Stimulated activated CD4-positive, alpha-beta T cell treated with anti-CD3 and anti-CD28 coated beads, Interleukin-4, amount 100 ng/mL, for 1 hour (primary cell): ENCODE measurements around the gene RTN4RL1.
"Not testable (repeated sequence)": the region's sequence is repeated elsewhere in the genome, so short reads cannot be mapped to it uniquely, and the experiment has no call there.

ENCODE experiments used
- DNase-seq: peaks from one replicate; pipeline ENCODE4 v3.0.0-alpha.2; 2020

RTN4RL1 gene

GRCh38 chr17:1999557-2000251 lies 25.4 kb downstream of the RTN4RL1 start:
- no peak for DNase-seq

DNA sequence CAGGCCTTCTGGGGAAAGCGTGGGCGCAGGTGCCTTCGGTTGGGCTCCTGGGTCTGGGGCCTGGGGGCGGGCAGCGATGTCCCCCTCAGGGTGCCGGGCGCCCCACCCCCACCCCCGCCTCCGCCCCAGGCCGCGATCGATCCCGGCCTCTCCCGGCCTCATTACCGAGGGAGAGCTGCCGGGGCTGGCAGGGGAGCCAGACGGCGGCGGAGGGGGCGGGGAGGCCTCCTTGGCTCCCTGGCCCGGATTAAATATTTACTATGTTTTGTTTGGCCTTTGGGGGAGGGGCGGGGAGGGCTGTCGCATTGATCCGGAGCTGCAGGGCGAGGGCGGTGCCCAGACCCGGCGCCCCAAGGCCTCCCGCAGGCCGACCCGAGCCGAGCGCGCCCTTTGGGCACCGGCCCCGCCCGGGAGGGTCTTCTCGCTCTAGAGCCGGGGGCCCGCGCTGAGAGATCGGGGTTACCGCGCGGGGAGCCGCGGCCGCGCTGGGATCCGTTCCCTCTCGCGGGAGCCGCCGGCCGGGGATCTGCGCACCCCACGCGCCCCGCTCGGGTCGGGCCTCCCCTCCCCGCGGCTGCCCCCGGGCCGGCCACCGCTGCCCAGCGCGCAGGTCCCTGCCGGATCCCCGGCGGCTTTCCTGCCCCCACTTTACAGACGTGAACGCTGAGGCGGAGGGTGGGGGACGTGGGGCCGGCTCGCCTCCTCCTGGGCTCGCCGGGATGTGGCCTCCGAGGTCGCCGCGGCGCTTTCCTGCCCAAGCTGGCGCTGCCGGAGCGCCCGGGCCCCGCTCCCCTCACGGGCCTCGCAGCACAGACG lies 27.0 kb downstream of the RTN4RL1 start:
- DNase-seq: no peak

DNA sequence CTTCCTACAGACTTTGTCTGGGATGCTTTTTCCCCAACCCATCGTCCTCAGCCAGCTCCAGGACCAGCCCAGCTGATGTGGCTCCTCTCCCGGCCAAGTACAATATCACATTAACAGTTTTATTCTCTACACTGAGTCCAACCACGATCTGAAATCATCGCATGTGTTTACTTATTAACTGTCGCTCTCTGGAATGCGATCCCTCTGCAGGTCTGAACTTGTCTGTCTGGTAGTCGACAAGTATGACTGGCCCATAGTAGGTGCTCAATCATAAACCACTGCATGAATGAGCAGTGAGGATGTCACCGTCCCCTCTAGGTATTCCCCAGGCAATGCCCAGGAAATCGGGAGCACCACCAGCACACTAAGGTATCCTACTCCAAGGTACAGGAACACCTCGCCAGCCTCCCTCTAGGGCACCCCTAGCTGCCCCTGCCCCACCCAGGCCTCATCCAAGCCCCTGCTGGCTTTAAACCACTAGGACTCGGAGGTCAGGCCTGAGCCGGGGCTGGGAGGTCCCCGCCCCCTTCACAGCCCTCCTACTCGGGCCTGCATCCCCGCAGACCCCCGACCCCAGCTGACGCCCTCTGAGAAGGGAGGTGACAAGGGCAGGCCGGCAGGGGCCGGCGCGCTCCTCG lies 27.7 kb downstream of the RTN4RL1 start:
- DNase-seq: no peak

GRCh38 chr17:1996800-1997288 lies 28.3 kb downstream of the RTN4RL1 start:
- DNase-seq: no peak

DNA sequence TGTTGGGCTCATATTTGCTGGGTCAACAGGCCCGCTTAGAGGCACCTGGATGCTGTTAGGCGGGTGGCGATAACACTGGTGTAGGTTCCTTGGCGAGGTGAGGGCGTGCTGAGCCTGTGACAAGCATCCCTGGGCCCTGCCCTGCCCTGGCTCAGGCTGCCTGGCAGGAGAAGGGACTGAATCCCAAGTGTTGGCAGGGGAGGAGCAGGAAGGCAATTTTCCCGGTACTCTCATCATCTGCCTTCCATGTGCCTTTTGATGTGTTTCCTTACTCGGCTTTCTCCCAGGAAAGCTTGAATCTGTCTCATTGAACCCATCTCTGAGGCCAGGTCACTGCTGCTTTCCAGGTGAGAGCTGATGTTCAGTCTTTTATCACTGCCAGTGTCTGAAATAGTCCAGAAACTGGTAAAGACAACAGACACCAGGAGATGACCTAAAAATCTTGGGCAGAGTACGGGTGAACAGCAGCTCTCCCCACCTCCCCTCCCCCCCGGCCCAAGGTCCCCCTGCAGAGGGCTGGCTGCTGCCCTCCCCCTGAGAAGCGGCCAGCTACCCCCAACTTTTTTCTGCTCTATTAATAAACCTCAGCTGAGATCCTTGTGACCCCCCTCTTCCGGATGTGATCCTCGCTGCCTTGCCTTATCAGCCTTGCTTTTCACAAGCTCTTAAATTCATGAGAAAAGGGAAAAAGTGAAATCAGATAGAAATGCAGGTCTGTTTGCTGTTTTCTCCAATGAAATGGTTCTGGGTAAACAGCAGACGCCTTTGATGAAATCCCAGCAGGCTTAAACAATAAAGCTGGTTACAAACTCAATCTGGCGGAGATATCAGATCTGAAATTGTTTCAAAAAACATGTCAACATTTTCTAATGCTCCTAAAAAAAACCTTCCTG lies 29.0 kb downstream of the RTN4RL1 start:
- DNase-seq: no peak

GRCh38 chr17:1995321-1995892 lies 29.7 kb downstream of the RTN4RL1 start:
- no peak for DNase-seq

DNA sequence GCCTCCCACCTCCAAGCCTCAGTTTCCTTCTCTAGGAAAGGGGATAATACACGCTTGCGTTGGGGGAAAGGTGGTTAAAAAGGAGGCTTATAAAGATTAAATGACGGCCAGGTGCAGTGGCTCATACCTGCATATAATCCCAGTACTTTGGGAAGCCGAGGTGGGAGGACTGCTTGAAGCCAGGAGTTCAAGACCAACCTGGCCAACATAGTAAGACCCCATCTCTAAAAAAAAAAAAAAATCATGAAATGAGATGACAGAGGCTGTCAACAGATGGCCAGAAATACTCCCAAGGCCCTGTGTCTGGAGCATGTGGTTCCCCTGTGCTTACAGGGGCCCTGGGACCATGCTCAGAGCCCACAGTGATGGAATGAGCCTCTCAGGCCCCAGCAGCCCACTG lies 30.4 kb downstream of the RTN4RL1 start:
- DNase-seq: no peak

- no peak for DNase-seq
Measured at GRCh38 chr17:1992541-1992940, 32.6 kb downstream of the RTN4RL1 start.

DNA sequence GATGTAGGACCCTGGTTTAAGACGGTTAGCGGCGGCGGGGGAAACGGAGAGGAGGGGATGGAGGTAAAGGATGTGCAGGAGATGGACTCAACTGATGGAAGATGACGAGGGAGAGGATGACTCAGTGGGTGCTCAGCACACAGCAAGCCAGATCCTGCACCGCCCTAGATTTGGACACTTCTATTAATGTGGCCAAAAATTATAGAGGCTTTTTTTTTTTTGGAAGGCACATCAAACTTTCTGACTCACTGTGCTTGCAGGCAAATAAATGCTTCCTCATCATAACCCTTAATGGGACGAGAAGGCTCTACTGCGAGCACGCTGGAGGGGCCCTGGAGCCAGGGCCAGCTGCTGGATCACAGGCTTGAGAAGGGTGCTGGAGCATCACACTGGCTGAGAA lies 36.0 kb downstream of the RTN4RL1 start:
- DNase-seq: no peak

GRCh38 chr17:1986783-1987451 lies 38.2 kb downstream of the RTN4RL1 start:
- no peak for DNase-seq

- DNase-seq: no peak
Measured at GRCh38 chr17:1985686-1986085, 39.4 kb downstream of the RTN4RL1 start.

DNA sequence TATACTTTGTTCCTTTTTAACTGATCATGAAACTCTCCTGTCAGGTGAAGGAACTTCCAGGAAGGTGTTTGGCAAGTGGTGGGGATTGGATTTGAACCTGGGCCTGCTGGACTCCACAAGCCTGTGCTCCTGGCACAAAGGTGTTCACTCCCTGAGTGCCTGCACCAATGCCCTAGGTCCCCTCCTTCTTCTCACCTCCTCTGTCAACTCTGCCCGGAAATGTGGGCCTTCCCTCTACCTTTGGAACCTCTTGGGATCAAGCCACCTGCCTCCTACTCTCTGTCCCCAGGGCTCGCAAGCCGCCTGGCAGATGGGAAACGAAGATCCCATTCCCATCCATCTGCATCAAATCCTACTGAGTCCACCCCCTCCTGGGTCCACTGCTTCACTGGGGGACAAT lies 40.0 kb downstream of the RTN4RL1 start:
- no peak for DNase-seq

DNA sequence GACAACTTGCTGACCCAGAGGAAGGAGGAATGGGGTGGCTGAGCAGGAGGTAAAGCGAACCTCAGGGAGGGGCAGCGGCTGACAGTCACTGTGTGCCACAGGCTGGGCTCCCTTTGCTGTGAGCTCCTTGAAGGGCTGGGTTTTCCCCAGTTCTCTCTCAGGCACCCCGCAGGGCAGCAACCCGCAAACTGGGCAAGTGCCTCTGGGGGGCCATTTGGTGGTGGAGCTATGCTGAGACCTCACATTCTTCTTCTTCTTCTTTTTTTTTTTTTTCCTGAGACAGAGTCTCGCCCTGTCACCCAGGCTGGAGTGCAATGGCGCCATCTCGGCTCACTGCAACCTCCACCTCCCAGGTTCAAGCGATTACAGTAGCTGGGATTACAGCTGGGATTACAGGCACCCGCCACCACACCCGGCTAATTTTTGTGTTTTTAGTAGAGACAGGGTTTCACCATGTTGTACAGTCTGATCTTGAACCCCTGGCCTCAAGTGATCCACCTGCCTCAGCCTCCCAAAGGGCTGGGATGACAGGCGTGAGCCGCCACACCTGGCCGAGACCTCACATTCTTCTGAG lies 42.3 kb downstream of the RTN4RL1 start:
- not testable (repeated sequence) for DNase-seq

- DNase-seq: no peak
Measured at GRCh38 chr17:1980665-1981250, 44.4 kb downstream of the RTN4RL1 start.

DNA sequence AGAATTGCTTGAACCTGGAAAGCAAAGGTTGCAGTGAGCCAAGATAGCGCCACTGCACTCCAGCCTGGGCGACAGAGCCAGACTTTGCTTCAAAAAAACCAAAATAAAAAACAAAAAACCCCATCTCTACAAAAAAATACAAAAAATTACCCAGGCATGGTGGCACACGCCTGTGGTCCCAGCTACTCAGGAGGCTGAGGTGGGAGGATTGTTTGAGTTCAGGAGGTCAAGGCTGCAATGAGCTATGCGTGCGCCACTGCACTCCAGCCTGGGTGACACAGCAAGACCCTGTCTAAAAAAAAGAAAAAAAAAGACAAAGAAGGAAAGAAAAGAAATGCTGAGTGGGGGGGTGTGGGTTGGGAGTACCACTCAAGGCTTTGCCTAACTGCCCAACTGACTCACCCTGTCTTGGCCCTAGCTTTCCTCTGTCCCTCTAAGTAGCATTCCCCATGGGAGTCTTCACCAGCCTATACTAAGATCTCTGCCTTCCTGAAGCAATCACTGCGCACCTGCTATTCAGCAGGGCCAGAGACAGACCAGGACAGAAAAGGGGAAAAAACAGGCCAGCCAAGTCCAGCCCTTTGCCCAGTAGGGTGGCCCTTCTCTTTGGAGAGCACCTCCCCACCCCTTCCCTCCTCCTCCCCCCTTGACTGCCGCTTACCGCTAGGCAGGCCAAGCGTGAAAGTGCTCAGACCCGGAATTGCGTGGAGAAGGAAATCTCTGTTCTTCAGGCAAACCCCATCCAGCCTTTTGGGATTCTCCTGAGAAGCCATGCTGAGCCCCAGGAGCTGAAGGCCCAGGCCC lies 45.8 kb downstream of the RTN4RL1 start:
- DNase-seq: no peak

DNA sequence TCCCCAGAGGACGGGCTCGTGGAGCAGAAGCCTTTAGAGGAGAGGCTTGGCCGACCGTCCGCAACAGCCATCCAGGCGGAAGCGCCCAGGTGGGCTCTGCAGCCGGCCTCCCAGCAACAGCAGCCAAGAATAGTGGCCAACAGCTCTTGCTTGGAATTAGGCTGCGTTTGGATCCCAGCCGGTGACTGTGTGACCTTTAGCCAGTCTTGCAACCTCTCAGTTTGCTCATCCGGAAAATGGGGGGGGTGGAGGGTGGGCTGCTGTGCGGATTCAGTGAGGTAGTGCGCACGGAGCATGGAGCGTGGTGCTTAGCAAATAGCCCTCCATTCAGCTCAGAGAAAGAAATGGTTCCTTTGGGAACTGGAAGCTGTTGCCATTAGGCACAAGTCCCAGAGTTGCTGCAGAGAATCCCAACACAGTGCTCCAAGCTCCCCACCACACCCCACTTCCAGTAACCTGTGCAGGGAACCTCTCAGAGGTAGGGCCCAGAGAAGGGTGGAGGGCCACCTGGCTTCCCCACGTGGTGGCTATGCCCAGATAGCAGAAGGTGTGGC lies 46.7 kb downstream of the RTN4RL1 start:
- no peak for DNase-seq

DNA sequence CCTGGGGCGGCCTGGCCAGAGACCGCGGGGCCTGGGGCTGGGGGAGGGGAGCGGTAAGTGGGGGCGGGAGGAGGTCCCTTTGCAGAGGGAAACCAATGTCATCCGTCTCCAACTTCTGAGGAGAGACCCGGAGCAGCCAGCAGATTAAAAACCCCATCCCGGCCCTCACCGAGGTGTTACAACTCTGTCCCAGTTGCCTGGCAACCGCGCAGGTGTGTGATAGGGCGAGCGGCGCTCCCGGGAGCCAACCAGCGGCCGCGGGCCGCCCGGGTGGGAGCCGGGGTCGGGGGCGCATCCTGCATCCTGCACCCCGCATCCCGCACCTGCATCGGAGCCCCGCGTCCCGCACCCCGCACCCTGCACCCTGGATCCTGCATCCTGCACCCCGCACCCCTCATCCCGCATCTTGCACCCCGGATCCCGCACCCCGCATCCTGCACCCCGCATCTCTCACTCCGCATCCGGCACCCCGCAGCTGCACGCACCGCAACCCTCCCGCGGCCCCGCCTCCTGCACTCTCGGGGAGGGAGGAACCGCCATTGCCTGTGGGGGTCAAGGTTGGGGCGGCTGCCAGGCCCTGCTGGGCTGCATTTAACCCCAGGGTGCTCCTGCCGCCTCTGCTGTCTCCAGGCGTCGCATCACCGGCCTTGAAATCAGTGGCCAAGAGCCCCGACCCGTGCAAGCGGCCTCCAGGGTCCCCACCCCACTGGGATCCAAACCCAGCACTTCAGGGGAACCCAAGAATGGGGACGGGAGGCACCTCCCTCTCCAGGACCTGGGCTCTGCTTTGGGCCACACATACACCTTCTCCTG lies 47.3 kb downstream of the RTN4RL1 start:
- no peak for DNase-seq

DNA sequence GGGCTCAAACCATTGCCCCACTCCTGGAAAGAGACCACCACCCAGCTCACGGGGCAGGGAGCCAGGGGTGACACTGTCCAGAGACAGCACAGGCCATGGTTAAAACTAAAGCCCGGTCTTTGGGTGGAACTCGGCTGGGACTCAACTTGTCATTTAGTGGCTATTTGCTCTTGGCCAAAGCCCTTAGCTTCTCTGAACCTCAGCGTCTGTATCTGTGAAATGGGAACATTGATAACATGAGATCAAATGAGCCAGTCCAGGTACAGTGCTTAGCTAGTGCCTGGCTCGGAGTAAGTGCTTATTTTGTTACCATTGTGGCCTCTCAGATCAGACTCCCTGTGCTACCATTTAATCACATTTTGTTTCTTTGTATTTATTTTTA lies 48.5 kb downstream of the RTN4RL1 start:
- no peak for DNase-seq
